NCI-H1417 treated with DMSO at 0.1 percent for 48 hours (cell line): Measurements from ENCODE around the gene MED31.
"Not testable (repeated sequence)": the region's sequence is repeated elsewhere in the genome, so short reads cannot be mapped to it uniquely, and the experiment has no call there.

Source experiments
- DNase-seq: peaks from one replicate; lab custom pipeline; 2025; lab: John Stamatoyannopoulos, UW

MED31 gene

GRCh38 chr17:6626616-6627015 lies 24.8 kb downstream of the MED31 start:
- DNase-seq = no peak

- no peak for DNase-seq
These were observed 27.5 kb downstream of the MED31 start for GRCh38 chr17:6623941-6624340.

GRCh38 chr17:6611231-6611630 lies 40.2 kb downstream of the MED31 start:
- no peak for DNase-seq

- no peak for DNase-seq
These were observed 41.4 kb downstream of the MED31 start for GRCh38 chr17:6610011-6610410.

- DNase-seq = no peak
These were observed 43.1 kb downstream of the MED31 start for GRCh38 chr17:6608321-6608720.

GRCh38 chr17:6605142-6605541 lies 46.3 kb downstream of the MED31 start:
- DNase-seq = no peak

GRCh38 chr17:6603744-6604325 lies 47.6 kb downstream of the MED31 start:
- no peak for DNase-seq

GRCh38 chr17:6602141-6602540 lies 49.3 kb downstream of the MED31 start:
- no peak for DNase-seq

GRCh38 chr17:6599364-6599763 lies 52.0 kb downstream of the MED31 start:
- no peak for DNase-seq

- DNase-seq = no peak
These were observed 53.7 kb downstream of the MED31 start for GRCh38 chr17:6597727-6598126.

GRCh38 chr17:6596941-6597340 lies 54.5 kb downstream of the MED31 start:
- DNase-seq = no peak

- no peak for DNase-seq
These were observed 54.9 kb downstream of the MED31 start for GRCh38 chr17:6596511-6596910.

GRCh38 chr17:6596081-6596480 lies 55.3 kb downstream of the MED31 start:
- DNase-seq = no peak

- not testable (repeated sequence) for DNase-seq
These were observed 58.0 kb downstream of the MED31 start for GRCh38 chr17:6593371-6593770.
